SK-N-SH (cell line): Measurements from ENCODE around the gene MUC2.

Experiments used
- MXI1 ChIP-seq: IDR thresholded peaks from 2 replicates; pipeline ENCODE4 v1.6.1; 2012; ENCODE audit warnings: mild to moderate bottlenecking, low read depth, low read length, improper control_type of control experiment
- REST ChIP-seq: IDR thresholded peaks from 2 replicates; pipeline ENCODE4 v1.6.1; 2012; ENCODE audit warnings: mild to moderate bottlenecking, low read depth, low read length, moderate library complexity
- RFX5 ChIP-seq: IDR thresholded peaks from 2 replicates; pipeline ENCODE4 v1.6.1; 2012; ENCODE audit warnings: mild to moderate bottlenecking, improper control_type of control experiment, low read length
- SIN3A ChIP-seq: IDR thresholded peaks from 2 replicates; pipeline ENCODE4 v1.6.1; 2012; ENCODE audit warnings: low read depth, mild to moderate bottlenecking, low read length, moderate library complexity, borderline replicate concordance
- USF1 ChIP-seq: IDR thresholded peaks from 2 replicates; pipeline ENCODE4 v1.4.0; 2012; ENCODE audit warnings: low read depth, borderline replicate concordance
- TF ChIP-seq, protein P1 (sequence below): fragments of 200-600 bp; sonication (generic); IDR thresholded peaks from 2 replicates; pipeline ENCODE4 v1.6.1; 2017; ENCODE audit warnings: antibody characterized with exemption, mild to moderate bottlenecking, moderate library complexity

GRCh38 chr11:1026163-1026450, 48.6 kb upstream of the MUC2 start:
- TF ChIP-seq REST = no peak
- TF ChIP-seq, protein P1, sequence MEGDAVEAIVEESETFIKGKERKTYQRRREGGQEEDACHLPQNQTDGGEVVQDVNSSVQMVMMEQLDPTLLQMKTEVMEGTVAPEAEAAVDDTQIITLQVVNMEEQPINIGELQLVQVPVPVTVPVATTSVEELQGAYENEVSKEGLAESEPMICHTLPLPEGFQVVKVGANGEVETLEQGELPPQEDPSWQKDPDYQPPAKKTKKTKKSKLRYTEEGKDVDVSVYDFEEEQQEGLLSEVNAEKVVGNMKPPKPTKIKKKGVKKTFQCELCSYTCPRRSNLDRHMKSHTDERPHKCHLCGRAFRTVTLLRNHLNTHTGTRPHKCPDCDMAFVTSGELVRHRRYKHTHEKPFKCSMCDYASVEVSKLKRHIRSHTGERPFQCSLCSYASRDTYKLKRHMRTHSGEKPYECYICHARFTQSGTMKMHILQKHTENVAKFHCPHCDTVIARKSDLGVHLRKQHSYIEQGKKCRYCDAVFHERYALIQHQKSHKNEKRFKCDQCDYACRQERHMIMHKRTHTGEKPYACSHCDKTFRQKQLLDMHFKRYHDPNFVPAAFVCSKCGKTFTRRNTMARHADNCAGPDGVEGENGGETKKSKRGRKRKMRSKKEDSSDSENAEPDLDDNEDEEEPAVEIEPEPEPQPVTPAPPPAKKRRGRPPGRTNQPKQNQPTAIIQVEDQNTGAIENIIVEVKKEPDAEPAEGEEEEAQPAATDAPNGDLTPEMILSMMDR = no peak
- no peak for TF ChIP-seq SIN3A
- no peak for TF ChIP-seq MXI1
- TF ChIP-seq USF1 = no peak
- TF ChIP-seq RFX5 = no peak
